GM21423 (cell line): ENCODE data around the gene BEST4.
"Not testable (repeated sequence)": the region's sequence is repeated elsewhere in the genome, so short reads cannot be mapped to it uniquely, and the experiment has no call there.

ENCODE experiments used
- ATAC-seq: cut with Tn5 transposase; IDR thresholded peaks from one replicate; pipeline ENCODE4 v1.9.1; 2021; ENCODE audit warnings: mild to moderate bottlenecking, moderate library complexity; ENCODE audit not compliant: unreplicated experiment

Gene BEST4

DNA sequence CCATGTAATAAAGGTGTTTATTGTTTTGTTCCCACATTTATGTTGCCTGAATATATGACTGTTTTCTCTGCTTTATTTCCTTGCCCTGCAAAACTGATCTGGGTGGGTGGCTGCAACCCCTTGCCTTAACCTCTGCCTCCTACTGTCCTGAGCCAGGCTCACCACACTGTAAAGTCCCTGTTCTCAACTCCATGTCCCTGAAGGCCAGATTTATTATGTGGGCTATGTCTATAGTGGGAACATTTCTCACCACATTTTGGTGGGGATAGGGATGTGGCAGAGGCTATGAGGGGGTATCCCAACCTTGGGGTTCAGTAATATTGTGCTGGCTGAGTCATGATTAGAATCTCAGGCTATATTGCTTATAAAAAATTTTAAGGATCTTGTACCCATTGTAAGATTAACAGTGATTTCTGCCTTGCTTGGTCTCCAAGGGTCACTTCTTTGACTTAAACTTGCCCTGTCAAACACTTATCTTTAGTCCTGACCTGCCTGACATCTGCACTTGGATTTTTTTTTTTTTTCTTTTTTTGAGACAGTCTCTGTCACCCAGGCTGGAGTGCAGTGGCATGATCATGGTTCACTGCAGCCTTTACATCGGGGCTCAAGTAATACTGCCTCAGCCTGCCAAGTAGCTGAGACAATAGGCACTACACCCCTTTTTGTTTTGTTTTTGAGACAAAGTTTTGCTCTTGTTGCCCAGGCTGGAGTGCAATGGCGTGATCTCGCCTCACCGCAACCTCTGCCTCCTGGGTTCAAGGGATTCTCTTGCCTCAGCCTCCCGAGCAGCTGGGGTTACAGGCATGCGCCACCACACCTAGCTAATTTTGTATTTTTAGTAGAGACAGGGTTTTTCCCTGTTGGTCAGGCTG is 9.0 kb downstream of the BEST4 start:
- no peak for ATAC-seq

DNA sequence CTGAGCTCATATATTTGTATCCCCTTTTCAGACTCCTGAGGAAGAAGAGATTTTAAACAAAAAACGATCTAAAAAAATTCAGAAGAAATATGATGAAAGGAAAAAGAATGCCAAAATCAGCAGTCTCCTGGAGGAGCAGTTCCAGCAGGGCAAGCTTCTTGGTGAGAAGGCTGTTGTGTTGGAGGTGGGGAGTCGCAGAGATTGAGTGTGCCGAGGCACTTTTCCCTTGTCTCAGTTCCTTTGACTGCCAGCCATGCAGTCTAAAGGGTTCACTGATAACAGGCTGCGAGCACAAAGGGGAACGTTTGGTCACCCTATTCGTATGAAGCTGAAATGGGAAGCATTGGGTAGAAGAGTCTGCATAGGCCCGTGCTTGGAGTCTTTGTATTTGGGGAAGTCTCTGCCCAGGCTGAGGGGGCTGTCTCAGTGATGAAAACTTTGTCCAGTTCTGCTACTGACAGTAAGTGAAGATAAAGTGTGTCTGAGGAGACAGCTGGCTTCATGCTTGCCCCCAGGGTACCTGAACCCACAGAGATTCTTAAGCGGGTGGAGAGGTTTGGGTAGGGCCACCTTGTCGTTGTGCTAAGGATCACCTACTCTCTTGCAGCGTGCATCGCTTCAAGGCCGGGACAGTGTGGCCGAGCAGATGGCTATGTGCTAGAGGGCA is 9.9 kb downstream of the BEST4 start:
- no peak for ATAC-seq

DNA sequence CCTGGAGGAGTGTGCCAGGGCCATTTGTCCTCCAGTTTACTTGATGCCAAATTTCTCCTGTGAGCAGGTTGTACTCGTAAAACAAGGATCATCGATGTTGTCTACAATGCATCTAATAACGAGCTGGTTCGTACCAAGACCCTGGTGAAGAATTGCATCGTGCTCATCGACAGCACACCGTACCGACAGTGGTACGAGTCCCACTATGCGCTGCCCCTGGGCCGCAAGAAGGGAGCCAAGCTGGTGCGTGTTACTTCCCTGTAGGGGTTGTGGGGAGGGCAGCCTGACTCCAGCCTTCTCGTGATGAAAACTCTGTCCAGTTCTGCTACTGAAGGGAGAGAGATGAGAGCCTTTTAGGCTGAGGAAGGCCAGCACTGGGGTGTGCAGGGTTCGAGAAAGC is 10.4 kb downstream of the BEST4 start:
- no peak for ATAC-seq

DNA sequence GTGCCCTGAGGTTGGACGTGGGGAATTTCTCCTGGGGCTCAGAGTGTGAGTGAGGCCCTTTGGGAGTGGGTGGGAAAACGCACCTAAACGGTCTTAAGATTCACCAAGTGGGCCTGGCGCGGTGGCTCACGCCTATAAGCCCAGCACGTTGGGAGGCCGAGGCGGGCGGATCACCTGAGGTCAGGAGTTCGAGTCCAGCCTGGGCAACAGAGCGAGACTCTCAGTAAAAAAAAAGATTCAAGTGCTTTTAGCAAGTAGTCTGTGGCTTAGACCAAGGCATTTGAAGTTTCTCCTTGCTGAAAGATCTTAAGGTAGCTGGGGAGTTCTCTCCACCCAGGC is 11.3 kb downstream of the BEST4 start:
- no peak for ATAC-seq

DNA sequence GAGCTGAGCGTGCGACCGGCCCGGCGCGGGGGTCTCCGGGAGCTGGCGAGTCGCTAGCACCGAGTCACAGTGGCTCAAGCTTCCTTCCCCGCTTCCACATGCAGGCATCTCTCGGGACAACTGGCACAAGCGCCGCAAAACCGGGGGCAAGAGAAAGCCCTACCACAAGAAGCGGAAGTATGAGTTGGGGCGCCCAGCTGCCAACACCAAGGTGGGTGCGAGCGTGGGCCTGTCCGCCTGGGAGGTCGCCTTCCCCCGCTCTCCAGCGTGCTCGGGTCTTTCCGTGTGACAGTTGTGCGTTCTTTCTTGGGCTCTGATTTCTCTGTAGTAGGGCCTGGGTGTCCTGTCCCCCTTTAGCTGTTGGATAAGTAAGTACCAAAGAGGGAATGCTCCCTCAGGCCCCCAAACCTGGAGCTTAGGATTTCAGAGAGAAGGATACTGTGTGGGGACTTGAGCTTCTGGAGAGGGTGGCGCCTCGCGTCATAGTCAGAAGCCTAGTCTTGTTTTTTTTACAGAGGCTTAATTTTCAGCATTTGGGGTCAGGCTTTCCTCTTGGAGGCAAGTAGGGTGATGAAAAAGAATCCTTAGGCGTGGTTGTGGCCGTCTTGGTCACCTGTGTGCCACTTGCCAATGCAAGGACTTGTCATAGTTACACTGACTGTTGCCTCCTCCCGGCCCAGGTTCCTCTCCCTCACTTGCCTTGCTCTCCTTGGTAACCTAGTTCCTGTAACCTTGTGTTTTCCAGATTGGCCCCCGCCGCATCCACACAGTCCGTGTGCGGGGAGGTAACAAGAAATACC is 11.8 kb downstream of the BEST4 start:
- ATAC-seq = peak; percentile 23

GRCh38 chr1:44775078-44775929 is 12.7 kb downstream of the BEST4 start, which contains the start of gene RPS8:
Gene RPS8, plus strand, starts transcription at chr1:44775540. Its CDS starts 57 bp downstream, at chr1:44775597.
- ATAC-seq = peak; percentile 79

DNA sequence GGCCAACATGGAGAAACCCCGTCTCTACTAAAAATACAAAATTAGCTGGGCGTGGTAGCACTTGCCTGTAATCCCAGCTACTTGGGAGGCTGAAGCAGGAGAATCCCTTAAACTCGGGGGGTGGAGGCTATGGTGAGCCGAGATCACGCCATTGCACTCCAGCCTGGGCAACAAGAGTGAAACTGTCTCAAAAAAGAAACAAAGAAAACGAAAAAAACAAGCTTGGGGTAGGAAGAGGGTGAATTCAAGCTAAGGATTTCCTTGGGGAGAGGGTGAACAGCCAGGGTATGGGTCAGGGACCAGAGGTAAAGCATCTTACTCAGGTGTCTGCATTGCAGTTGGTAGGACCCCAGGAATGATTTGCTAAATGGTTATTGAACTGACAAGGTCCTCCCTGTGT is 21.5 kb downstream of the BEST4 start:
- ATAC-seq = not testable (repeated sequence)

- no peak for ATAC-seq
Observed at GRCh38 chr1:44760876-44761275, 27.1 kb downstream of the BEST4 start.

- no peak for ATAC-seq
Observed at GRCh38 chr1:44759077-44759476, 28.9 kb downstream of the BEST4 start.

- peak; percentile 69 for ATAC-seq
Observed at GRCh38 chr1:44757420-44757819, 30.6 kb downstream of the BEST4 start.

DNA sequence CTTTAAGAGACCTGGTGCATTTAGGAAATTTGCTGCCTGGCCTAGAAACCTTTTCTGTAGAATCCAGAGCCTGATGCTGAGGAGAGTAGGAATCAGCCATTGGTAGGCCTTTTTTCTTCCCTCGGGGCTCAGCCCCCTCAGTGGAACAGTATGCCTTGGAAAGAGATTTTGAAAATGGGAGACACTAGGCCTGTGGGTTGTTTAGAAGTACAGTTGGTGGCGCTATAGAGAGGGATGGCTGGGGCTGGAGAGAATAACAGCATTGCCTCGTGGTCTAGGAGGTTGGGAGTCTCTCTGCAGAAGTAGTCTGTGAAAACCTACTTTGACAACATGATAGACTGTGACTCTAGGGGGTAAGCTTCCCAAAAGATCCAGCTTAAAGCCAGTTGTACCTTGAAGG is 40.1 kb downstream of the BEST4 start:
- no peak for ATAC-seq

DNA sequence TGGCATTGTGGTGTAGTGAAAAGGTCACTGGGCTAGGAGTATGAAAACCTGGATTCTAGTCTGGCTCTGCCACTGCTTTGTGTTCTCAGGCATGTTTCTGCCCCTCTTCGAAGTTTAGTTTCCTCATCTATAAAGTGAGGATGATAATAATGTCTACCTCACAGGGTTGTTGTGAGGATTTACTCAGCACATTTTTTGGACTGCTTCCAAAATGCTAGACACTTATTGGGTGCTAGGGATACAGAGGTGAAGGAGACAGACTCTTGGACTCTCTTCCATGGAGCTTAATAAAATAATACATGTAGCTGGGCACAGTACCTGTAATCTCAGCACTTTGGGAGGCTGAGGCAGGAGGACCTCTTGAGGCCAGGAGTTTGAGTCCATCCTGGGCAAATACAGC is 44.8 kb downstream of the BEST4 start:
- ATAC-seq = no peak

DNA sequence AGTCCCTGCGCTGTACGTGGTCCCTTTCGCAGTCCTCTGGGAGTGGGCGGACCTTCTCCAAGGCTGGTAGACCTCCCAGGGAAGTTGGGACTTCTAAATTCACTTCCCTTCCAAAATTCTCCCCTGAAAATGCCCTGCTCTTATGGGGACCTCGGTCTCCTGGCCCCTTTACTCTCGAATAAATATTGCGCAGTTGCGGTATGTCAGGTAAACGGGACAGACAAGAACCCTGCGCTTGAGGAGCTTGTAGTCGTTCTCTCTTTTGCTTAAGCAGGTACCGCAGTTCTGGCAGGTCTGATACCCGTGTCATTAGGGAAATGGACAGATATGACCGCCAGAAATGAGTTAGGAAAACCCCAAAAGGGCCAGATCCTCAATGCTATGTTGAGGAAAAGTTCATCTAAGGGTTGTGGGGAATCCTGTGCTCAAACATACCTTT is 47.8 kb downstream of the BEST4 start:
- no peak for ATAC-seq

DNA sequence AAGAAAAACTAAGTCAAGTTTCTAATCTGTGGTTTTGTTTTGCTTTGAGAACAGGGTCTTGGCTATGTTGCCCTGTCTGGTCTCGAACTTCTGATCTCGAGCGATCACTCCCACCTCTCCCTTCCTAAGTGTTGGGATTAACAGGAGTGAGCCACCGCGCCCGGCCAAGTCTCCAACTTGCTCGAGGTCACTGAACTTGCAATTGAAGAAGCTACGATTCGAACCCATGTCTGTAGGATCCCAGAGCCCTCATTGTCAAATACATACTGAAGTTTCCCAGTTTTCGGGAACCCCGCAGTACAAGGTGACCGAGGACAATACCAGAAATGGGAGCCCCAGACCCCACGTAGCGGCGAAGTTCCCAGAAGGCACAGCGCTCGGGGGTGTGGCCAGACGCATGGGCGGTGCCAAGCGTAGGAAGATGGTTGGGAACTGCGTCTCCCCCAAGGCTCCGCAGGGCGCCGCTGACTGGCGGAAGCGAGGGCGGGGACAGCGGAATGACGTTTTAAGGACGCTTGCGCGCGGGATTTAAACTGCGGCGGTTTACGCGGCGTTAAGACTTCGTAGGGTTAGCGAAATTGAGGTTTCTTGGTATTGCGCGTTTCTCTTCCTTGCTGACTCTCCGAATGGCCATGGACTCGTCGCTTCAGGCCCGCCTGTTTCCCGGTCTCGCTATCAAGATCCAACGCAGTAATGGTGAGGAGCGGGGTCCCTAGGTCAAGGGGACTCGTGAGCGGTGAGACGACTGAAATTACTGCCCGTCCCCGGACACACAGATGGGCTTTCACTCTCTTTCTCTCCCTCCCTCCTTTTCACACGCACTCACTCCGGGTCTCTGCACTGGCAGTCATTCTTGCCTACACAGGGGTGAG is 48.4 kb downstream of the BEST4 start, which contains the start of gene KIF2C:
TSS of gene KIF2C (plus strand) at position 531 of the 872 bp plus-strand sequence. CDS start at position 627, 96 bp downstream.
- peak; percentile 99 for ATAC-seq

DNA sequence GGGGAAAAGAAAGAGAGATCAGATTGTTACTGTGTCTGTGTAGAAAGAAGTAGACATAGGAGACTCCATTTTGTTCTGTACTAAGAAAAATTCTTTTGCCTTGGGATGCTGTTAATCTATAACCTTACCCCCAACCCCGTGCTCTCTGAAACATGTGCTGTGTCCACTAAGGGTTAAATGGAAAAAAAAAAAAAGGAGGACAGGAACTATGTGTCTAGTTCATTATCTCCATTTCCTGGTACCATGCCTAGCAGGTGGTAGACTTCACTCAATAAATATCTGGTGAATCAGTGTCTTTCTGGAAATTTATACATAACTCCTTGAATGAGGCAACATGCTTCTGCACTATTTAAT is 49.0 kb downstream of the BEST4 start:
- not testable (repeated sequence) for ATAC-seq

DNA sequence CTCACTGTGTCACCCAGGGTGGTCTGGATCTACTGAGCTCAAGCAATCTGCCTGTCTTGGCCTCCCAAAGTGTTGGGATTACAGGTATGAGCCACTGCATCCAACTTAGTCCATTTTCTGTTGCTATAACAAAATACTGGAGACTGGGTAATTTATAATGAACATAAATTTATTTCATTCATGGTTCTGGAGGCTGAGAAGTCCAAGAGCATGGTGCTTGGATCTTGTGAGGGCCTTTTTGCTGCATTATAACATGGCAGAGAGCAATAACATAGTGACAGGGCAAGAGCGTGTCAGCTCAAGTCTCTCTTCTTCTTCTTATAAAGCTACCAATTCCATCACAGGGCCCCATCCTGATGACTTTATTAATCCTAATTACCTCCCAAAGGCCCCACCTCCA is 52.0 kb downstream of the BEST4 start:
- no peak for ATAC-seq

- ATAC-seq = no peak
Observed at GRCh38 chr1:44733784-44734183, 54.2 kb downstream of the BEST4 start.
